ENCODE results near the gene COG4.

COG4 gene

DNA sequence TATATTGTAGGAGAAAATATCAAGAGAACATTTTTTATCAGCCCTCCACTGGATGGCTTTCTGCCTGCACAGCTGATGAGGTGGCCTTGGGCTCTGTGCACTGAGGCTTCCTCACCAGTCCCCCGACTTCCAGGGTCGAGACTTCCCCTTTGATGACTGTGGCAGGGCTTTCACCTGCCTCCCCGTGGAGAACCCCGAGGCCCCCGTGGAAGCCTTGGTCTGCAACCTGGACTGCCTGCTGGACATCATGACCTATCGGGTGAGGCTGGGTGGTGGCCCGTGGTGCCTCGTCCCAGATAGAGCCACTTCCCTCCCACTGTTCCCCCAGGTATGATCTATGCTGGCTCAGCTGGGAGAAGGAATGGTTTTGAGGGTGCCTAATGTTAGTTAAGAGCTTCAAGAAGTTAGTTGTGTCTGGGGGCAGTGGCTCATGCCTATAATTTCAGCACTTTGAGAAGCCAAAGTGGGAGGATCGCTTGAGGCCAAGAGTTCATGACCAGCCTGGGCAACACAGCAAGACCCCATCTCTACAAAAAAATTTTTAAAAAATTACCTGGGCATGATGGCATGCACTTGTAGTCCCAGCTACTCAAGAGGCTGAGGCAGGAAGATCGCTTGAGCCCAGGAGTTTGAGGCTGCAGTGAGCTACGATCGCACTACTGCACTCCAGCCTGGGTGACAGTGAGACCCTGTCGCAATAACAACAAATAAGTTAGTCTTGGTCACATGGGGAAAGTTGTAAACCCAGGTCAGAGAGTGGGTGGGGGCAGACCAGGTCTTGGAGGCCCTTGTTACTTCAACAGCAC lies 57.2 kb downstream of the COG4 start:
- Histone ChIP-seq H3K79me2 (ENCODE audit: control insufficient read depth, insufficient read depth, low read length, poor library complexity) (no peaks in the 10 kb centered on the region), H3K36me3 (ENCODE audit: control insufficient read depth in 1 of 2, insufficient read depth in 2 of 2, low read length in 2 of 2) (peaks cover 0 to 2% of the 10 kb centered on the region in 2 experiments), H2AK5ac (ENCODE audit: low read length) (no peak overlapping the region), H3K9me3 (ENCODE audit: insufficient read depth, low read depth, low read length) (no peaks in the 10 kb centered on the region), H3K27me3 (ENCODE audit: insufficient read depth, low read length) (no peaks in the 10 kb centered on the region), H4K8ac (ENCODE audit: low read depth, low read length) (no peak overlapping the region), H4K12ac (ENCODE audit: low read depth, low read length) (no peak overlapping the region), H2BK5ac (ENCODE audit: low read depth, low read length, poor library complexity) (no peak overlapping the region), H3K27ac (ENCODE audit: low read depth, low read length) (no peak overlapping the region), H3K23ac (ENCODE audit: low read length) (no peak overlapping the region), H4K91ac (ENCODE audit: low read depth, low read length) (no peak overlapping the region), H3K9ac (ENCODE audit: low read length) (no peak overlapping the region), H2BK12ac (ENCODE audit: low read length) (no peak overlapping the region), H2AFZ (ENCODE audit: insufficient read depth, low read length, poor library complexity) (no peak overlapping the region), H3K4me1 (ENCODE audit: control insufficient read depth in 1 of 2, insufficient read depth in 2 of 2, low read length in 2 of 2) (peaks cover 0 to 2% of the 10 kb centered on the region in 2 experiments), H3K4me2 (ENCODE audit: low read length) (no peak overlapping the region), H3K4ac (ENCODE audit: low read depth, low read length) (no peak overlapping the region), H3K4me3 (ENCODE audit: low read depth, low read length) (no peak overlapping the region), H3K18ac (ENCODE audit: low read length) (no peak overlapping the region), H3K14ac (ENCODE audit: low read length) (no peak overlapping the region), H3K79me1 (ENCODE audit: low read length) (no peaks in the 10 kb centered on the region), H2BK120ac (ENCODE audit: insufficient read depth, low read length, poor library complexity) (no peak overlapping the region)
- DNase-seq = no peak
- WGBS (ENCODE audit: extremely low coverage, insufficient coverage, insufficient read length) = no CpG with 5 or more reads among the region's 13 CpGs

DNA sequence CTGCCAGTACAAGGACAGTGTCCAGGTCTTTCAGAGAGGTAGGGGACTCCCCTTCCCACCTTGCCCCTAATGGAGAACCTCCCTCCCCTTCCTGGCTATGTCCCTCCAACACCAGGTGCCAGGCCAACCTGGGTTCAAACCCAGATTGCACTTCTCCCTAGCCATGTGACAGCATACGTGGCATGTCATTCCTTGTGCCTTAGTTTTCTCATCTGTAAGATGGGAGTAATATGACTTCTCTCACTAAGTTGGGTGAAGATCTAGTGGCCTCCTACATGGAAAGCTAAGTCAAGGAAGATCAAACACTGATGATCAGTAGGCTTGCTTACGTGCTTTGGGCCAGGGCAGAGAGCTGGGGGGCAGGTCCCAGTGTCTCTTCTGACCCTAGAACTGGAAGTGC lies 60.1 kb downstream of the COG4 start:
- H3K79me2 ChIP-seq (ENCODE audit: control insufficient read depth, insufficient read depth, low read length, poor library complexity) = no peaks in the 10 kb centered on the region
- H3K14ac ChIP-seq (ENCODE audit: low read length) = no peak overlapping the region
- H3K4me1 ChIP-seq (ENCODE audit: control insufficient read depth in 1 of 2, insufficient read depth in 2 of 2, low read length in 2 of 2) = no peaks in the 10 kb centered on the region
- H3K9me3 ChIP-seq (ENCODE audit: insufficient read depth, low read depth, low read length) = no peaks in the 10 kb centered on the region
- no peak overlapping the region for H4K12ac ChIP-seq (ENCODE audit: low read depth, low read length)
- H2BK120ac ChIP-seq (ENCODE audit: insufficient read depth, low read length, poor library complexity) = no peak overlapping the region
- no peak overlapping the region for H3K4me2 ChIP-seq (ENCODE audit: low read length)
- H3K27ac ChIP-seq (ENCODE audit: low read depth, low read length) = no peak overlapping the region
- no peak overlapping the region for H2AFZ ChIP-seq (ENCODE audit: insufficient read depth, low read length, poor library complexity)
- H3K9ac ChIP-seq (ENCODE audit: low read length) = no peak overlapping the region
- no peaks in the 10 kb centered on the region for H3K27me3 ChIP-seq (ENCODE audit: insufficient read depth, low read length)
- peaks cover 0 to 2% of the 10 kb centered on the region in 2 experiments for H3K36me3 ChIP-seq (ENCODE audit: control insufficient read depth in 1 of 2, insufficient read depth in 2 of 2, low read length in 2 of 2)
- H4K8ac ChIP-seq (ENCODE audit: low read depth, low read length) = no peak overlapping the region
- WGBS (ENCODE audit: extremely low coverage, insufficient coverage, insufficient read length) = no CpG with 5 or more reads among the region's 2 CpGs
- no peak for DNase-seq
- H2AK5ac ChIP-seq (ENCODE audit: low read length) = no peak overlapping the region
- H2BK12ac ChIP-seq (ENCODE audit: low read length) = no peak overlapping the region
- H3K23ac ChIP-seq (ENCODE audit: low read length) = no peak overlapping the region
- no peak overlapping the region for H2BK5ac ChIP-seq (ENCODE audit: low read depth, low read length, poor library complexity)
- no peaks in the 10 kb centered on the region for H3K79me1 ChIP-seq (ENCODE audit: low read length)
- H3K4me3 ChIP-seq (ENCODE audit: low read depth, low read length) = no peak overlapping the region
- H3K4ac ChIP-seq (ENCODE audit: low read depth, low read length) = no peak overlapping the region
- no peak overlapping the region for H4K91ac ChIP-seq (ENCODE audit: low read depth, low read length)
- no peak overlapping the region for H3K18ac ChIP-seq (ENCODE audit: low read length)

DNA sequence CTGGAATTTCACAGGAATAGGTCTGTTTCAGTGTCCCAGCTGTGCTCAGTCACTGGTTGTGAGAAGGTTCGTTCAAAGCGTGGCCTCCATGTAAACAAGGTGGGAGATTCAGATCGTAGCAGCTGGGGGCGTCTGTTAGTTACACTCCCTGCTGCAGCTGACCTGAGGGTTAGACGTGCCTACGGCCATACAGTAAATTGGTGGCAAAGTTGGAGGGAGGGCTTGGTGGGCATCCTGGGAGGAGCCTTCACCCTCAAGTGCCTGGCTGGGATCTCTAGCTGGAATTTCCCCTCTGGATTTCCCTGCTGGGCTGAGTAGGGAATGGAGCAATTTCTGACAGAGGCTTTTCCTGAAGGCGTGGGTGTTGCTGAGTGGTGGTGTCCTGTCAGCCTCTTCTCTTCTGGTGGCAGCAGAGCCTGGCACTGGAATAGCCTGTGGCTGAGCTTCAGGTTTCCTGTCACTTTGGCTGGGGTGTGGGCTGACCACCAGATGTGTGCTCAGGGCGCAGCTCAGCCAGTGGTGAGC lies 62.6 kb downstream of the COG4 start:
- Histone ChIP-seq H2AK5ac (ENCODE audit: low read length) (no peak overlapping the region), H3K4me2 (ENCODE audit: low read length) (no peak overlapping the region), H3K18ac (ENCODE audit: low read length) (no peak overlapping the region), H4K8ac (ENCODE audit: low read depth, low read length) (no peak overlapping the region), H2BK12ac (ENCODE audit: low read length) (no peak overlapping the region), H4K12ac (ENCODE audit: low read depth, low read length) (no peak overlapping the region), H3K4me3 (ENCODE audit: low read depth, low read length) (no peak overlapping the region), H3K36me3 (ENCODE audit: control insufficient read depth in 1 of 2, insufficient read depth in 2 of 2, low read length in 2 of 2) (peaks cover 0 to 2% of the 10 kb centered on the region in 2 experiments), H3K79me2 (ENCODE audit: control insufficient read depth, insufficient read depth, low read length, poor library complexity) (no peaks in the 10 kb centered on the region), H2BK5ac (ENCODE audit: low read depth, low read length, poor library complexity) (no peak overlapping the region), H3K27me3 (ENCODE audit: insufficient read depth, low read length) (no peaks in the 10 kb centered on the region), H3K23ac (ENCODE audit: low read length) (no peak overlapping the region), H3K9ac (ENCODE audit: low read length) (peak overlapping the region; percentile 5), H2AFZ (ENCODE audit: insufficient read depth, low read length, poor library complexity) (no peak overlapping the region), H3K4ac (ENCODE audit: low read depth, low read length) (no peak overlapping the region), H2BK120ac (ENCODE audit: insufficient read depth, low read length, poor library complexity) (no peak overlapping the region), H3K9me3 (ENCODE audit: insufficient read depth, low read depth, low read length) (no peaks in the 10 kb centered on the region), H3K14ac (ENCODE audit: low read length) (no peak overlapping the region), H3K79me1 (ENCODE audit: low read length) (no peaks in the 10 kb centered on the region), H4K91ac (ENCODE audit: low read depth, low read length) (no peak overlapping the region), H3K27ac (ENCODE audit: low read depth, low read length) (no peak overlapping the region), H3K4me1 (ENCODE audit: control insufficient read depth in 1 of 2, insufficient read depth in 2 of 2, low read length in 2 of 2) (no peaks in the 10 kb centered on the region)
- DNase-seq = no peak
- no CpG with 5 or more reads among the region's 8 CpGs for WGBS (ENCODE audit: extremely low coverage, insufficient coverage, insufficient read length)

DNA sequence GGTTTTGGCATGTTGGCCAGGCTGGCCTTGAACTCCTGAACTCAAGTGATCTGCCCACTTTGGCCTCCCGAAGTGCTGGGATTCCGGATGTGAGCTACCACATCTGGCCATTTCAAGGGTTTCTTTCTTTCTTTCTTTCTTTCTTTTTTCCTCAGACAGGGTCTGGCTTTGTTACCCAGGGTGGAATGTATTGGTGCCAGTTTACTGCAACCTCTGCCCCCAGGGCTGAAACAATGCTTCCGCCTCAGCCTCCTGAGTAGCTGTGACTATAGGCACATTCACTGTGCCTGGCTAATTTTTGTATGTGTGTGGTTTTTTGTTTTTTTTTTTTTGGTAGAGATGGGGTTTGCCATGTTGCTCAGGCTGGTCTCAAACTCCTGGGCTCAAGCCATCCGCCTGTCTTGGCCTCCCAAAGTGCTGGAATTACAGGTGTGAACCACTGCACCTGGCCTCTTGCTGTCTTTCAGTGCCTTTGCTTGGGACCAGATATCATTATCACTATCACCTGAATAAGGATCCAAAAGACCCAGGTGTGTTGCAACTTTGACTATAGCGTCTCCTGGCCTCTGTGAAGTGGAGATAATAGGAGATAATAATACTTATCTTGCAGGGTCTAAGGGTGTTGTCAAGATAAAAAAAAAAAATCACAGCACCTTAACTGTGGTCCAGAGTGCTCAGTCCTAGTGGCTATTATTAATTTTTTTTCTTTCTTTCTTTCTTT lies 65.7 kb downstream of the COG4 start:
- Histone ChIP-seq H3K4me1 (ENCODE audit: control insufficient read depth in 1 of 2, insufficient read depth in 2 of 2, low read length in 2 of 2) (peaks cover 2 to 3% of the 10 kb centered on the region in 2 experiments), H4K8ac (ENCODE audit: low read depth, low read length) (no peak overlapping the region), H3K79me1 (ENCODE audit: low read length) (peaks cover 7% of the 10 kb centered on the region), H4K91ac (ENCODE audit: low read depth, low read length) (no peak overlapping the region), H3K23ac (ENCODE audit: low read length) (no peak overlapping the region), H2AK5ac (ENCODE audit: low read length) (no peak overlapping the region), H3K4ac (ENCODE audit: low read depth, low read length) (no peak overlapping the region), H3K4me3 (ENCODE audit: low read depth, low read length) (no peak overlapping the region), H3K79me2 (ENCODE audit: control insufficient read depth, insufficient read depth, low read length, poor library complexity) (peaks cover 5% of the 10 kb centered on the region), H3K27me3 (ENCODE audit: insufficient read depth, low read length) (no peaks in the 10 kb centered on the region), H2BK5ac (ENCODE audit: low read depth, low read length, poor library complexity) (no peak overlapping the region), H3K9ac (ENCODE audit: low read length) (no peak overlapping the region), H3K14ac (ENCODE audit: low read length) (no peak overlapping the region), H3K27ac (ENCODE audit: low read depth, low read length) (no peak overlapping the region), H3K18ac (ENCODE audit: low read length) (no peak overlapping the region), H2AFZ (ENCODE audit: insufficient read depth, low read length, poor library complexity) (no peak overlapping the region), H3K9me3 (ENCODE audit: insufficient read depth, low read depth, low read length) (no peaks in the 10 kb centered on the region), H2BK120ac (ENCODE audit: insufficient read depth, low read length, poor library complexity) (no peak overlapping the region), H3K4me2 (ENCODE audit: low read length) (no peak overlapping the region), H4K12ac (ENCODE audit: low read depth, low read length) (no peak overlapping the region), H2BK12ac (ENCODE audit: low read length) (no peak overlapping the region), H3K36me3 (ENCODE audit: control insufficient read depth in 1 of 2, insufficient read depth in 2 of 2, low read length in 2 of 2) (no peaks in the 10 kb centered on the region)
- no CpG with 5 or more reads among the region's 5 CpGs for WGBS (ENCODE audit: extremely low coverage, insufficient coverage, insufficient read length)
- no peak for DNase-seq
